ENCODE measurements around the gene LOC101059915.
"Not testable (repeated sequence)": the region's sequence is repeated elsewhere in the genome, so short reads cannot be mapped to it uniquely, and the experiment has no call there.

GRCh38 chrX:71714064-71714463 lies 46.7 kb downstream of the LOC101059915 start:
- TF ChIP-seq CTCF, EP300 (IDR thresholded peaks at IDR 0.05): not testable (repeated sequence)

Data from ovary (tissue), 3 donors.